ENCODE results near the gene SLCO2A1.

The SLCO2A1 gene

GRCh38 chr3:133884054-133884886 lies 145.5 kb downstream of the SLCO2A1 start:
- DNase-seq (ENCODE audit: insufficient read length, low spot score): no peak
- no peak for FAIRE-seq
- no peak for TF ChIP-seq POLR2A (IDR thresholded peaks at IDR 0.05; ENCODE audit: low read depth, low read length)

- DNase-seq (ENCODE audit: insufficient read length, low spot score) (no peak), FAIRE-seq (no peak)
- TF ChIP-seq POLR2A (IDR thresholded peaks at IDR 0.05; ENCODE audit: low read depth, low read length): no peak
These were observed 146.1 kb downstream of the SLCO2A1 start for GRCh38 chr3:133883641-133884040.

- FAIRE-seq (no peak), DNase-seq (ENCODE audit: insufficient read length, low spot score) (no peak)
- TF ChIP-seq POLR2A (IDR thresholded peaks at IDR 0.05; ENCODE audit: low read depth, low read length): no peak
These were observed 146.6 kb downstream of the SLCO2A1 start for GRCh38 chr3:133882986-133883586.

- TF ChIP-seq POLR2A (IDR thresholded peaks at IDR 0.05; ENCODE audit: low read depth, low read length): no peak
- FAIRE-seq: no peak
- DNase-seq (ENCODE audit: insufficient read length, low spot score): no peak
These were observed 147.5 kb downstream of the SLCO2A1 start for GRCh38 chr3:133881939-133882825.

GRCh38 chr3:133881492-133881891 lies 148.2 kb downstream of the SLCO2A1 start:
- no peak for FAIRE-seq
- no peak for DNase-seq (ENCODE audit: insufficient read length, low spot score)
- no peak for TF ChIP-seq POLR2A (IDR thresholded peaks at IDR 0.05; ENCODE audit: low read depth, low read length)

GRCh38 chr3:133880886-133881455 lies 148.8 kb downstream of the SLCO2A1 start:
- no peak for FAIRE-seq
- DNase-seq (ENCODE audit: insufficient read length, low spot score): no peak
- no peak for TF ChIP-seq POLR2A (IDR thresholded peaks at IDR 0.05; ENCODE audit: low read depth, low read length)

- DNase-seq (ENCODE audit: insufficient read length, low spot score): no peak
- no peak for TF ChIP-seq POLR2A (IDR thresholded peaks at IDR 0.05; ENCODE audit: low read depth, low read length)
- no peak for FAIRE-seq
These were observed 149.4 kb downstream of the SLCO2A1 start for GRCh38 chr3:133880287-133880686.

- FAIRE-seq: no peak
- DNase-seq (ENCODE audit: insufficient read length, low spot score): no peak
- no peak for TF ChIP-seq POLR2A (IDR thresholded peaks at IDR 0.05; ENCODE audit: low read depth, low read length)
These were observed 151.2 kb downstream of the SLCO2A1 start for GRCh38 chr3:133878518-133878917.
